Loucy (cell line): ENCODE data around the gene CAST.

Source experiments
- H2AFZ ChIP-seq: fragments of 200-600 bp; sonication (generic); 2 replicates; pipeline ENCODE4 v1.6.0; 2016; ENCODE audit warnings: antibody characterized with exemption, mild to moderate bottlenecking, low read length, moderate library complexity
- H3F3A ChIP-seq: fragments of 200-600 bp; 2 replicates; pipeline ENCODE4 v1.6.0; 2016; ENCODE audit warnings: antibody characterized with exemption, low read depth, mild to moderate bottlenecking
- H3K27me3 ChIP-seq: fragments of 200-600 bp; sonication (generic); 2 replicates; pipeline ENCODE4 v1.6.1; 2014; ENCODE audit warnings: low read length, mild to moderate bottlenecking; ENCODE audit not compliant: insufficient read depth, poor library complexity, severe bottlenecking
- H3K36me3 ChIP-seq: fragments of 200-600 bp; sonication (generic); 2 replicates; pipeline ENCODE4 v1.6.1; 2016; ENCODE audit warnings: low read length; ENCODE audit not compliant: insufficient read depth
- H3K4me1 ChIP-seq: fragments of 200-600 bp; sonication (generic); 2 replicates; pipeline ENCODE4 v1.5.1; 2014; ENCODE audit warnings: low read length, mild to moderate bottlenecking; ENCODE audit not compliant: insufficient read depth, poor library complexity, severe bottlenecking
- H3K4me2 ChIP-seq: fragments of 200-600 bp; sonication (generic); 2 replicates; pipeline ENCODE4 v1.6.0; 2014; ENCODE audit warnings: antibody characterized with exemption, low read length, low read depth, mild to moderate bottlenecking; ENCODE audit not compliant: poor library complexity, severe bottlenecking
- H3K4me3 ChIP-seq: fragments of 200-600 bp; sonication (generic); 2 replicates; pipeline ENCODE4 v1.5.1; 2014; ENCODE audit warnings: low read length, mild to moderate bottlenecking, mixed read lengths; ENCODE audit not compliant: poor library complexity, severe bottlenecking
- H3K79me2 ChIP-seq: fragments of 200-600 bp; sonication (generic); 2 replicates; pipeline ENCODE4 v1.6.1; 2014; ENCODE audit warnings: low read length; ENCODE audit not compliant: insufficient read depth
- H3K9ac ChIP-seq: fragments of 200-600 bp; sonication (generic); 2 replicates; pipeline ENCODE4 v1.6.0; 2014; ENCODE audit warnings: mild to moderate bottlenecking, low read depth, low read length, moderate library complexity; ENCODE audit not compliant: poor library complexity, severe bottlenecking
- H3K9me2 ChIP-seq: fragments of 200-600 bp; sonication (generic); replicated peaks from 2 replicates; pipeline ENCODE4 v1.6.1; 2016; ENCODE audit warnings: low read depth, low read length, mixed read lengths
- H3K9me3 ChIP-seq: fragments of 200-600 bp; sonication (generic); 2 replicates; pipeline ENCODE4 v1.6.1; 2014; ENCODE audit warnings: mild to moderate bottlenecking, antibody characterized with exemption, low read length, low read depth; ENCODE audit not compliant: insufficient read depth
- H4K20me1 ChIP-seq: fragments of 200-600 bp; sonication (generic); 2 replicates; pipeline ENCODE4 v1.6.0; 2014; ENCODE audit warnings: antibody characterized with exemption, low read length, mild to moderate bottlenecking; ENCODE audit not compliant: insufficient read depth, poor library complexity, severe bottlenecking
- CTCF ChIP-seq: fragments of 200-600 bp; sonication (generic); conservative IDR thresholded peaks from 2 replicates; pipeline ENCODE4 v1.5.1; 2014; ENCODE audit warnings: mild to moderate bottlenecking, antibody characterized with exemption, low read length
- EZH2phosphoT487 ChIP-seq: fragments of 200-600 bp; IDR thresholded peaks from 2 replicates; pipeline ENCODE4 v1.6.1; 2018; ENCODE audit warnings: antibody characterized with exemption, mild to moderate bottlenecking, moderate library complexity, borderline replicate concordance

The CAST gene

GRCh38 chr5:96649251-96649662 lies 12.9 kb upstream of the CAST start:
- no peaks in the 10 kb centered on the region for H3K9me2 ChIP-seq
- no peaks in the 10 kb centered on the region for H3K36me3 ChIP-seq
- H3K4me2 ChIP-seq: no peak overlapping the region
- H3F3A ChIP-seq: no peaks in the 10 kb centered on the region
- H3K4me1 ChIP-seq: peaks cover 13% of the 10 kb centered on the region
- H3K9ac ChIP-seq: no peak overlapping the region
- H3K9me3 ChIP-seq: no peaks in the 10 kb centered on the region
- no peaks in the 10 kb centered on the region for H4K20me1 ChIP-seq
- no peak overlapping the region for H3K4me3 ChIP-seq
- no peaks in the 10 kb centered on the region for H3K79me2 ChIP-seq
- no peaks in the 10 kb centered on the region for H3K27me3 ChIP-seq
- no peak overlapping the region for H2AFZ ChIP-seq
- TF ChIP-seq CTCF: no peak
- no peak for TF ChIP-seq EZH2phosphoT487

- no peak overlapping the region for H3K4me2 ChIP-seq
- H3K4me3 ChIP-seq: no peak overlapping the region
- H3K36me3 ChIP-seq: no peaks in the 10 kb centered on the region
- no peak overlapping the region for H3K9ac ChIP-seq
- H3K79me2 ChIP-seq: no peaks in the 10 kb centered on the region
- H3K9me2 ChIP-seq: no peaks in the 10 kb centered on the region
- H4K20me1 ChIP-seq: no peaks in the 10 kb centered on the region
- H3K4me1 ChIP-seq: peaks cover 13% of the 10 kb centered on the region
- TF ChIP-seq CTCF: no peak
- no peak for TF ChIP-seq EZH2phosphoT487
- H3K9me3 ChIP-seq: no peaks in the 10 kb centered on the region
- no peak overlapping the region for H2AFZ ChIP-seq
- H3F3A ChIP-seq: no peaks in the 10 kb centered on the region
- H3K27me3 ChIP-seq: no peaks in the 10 kb centered on the region
Measured at GRCh38 chr5:96649681-96650540, 12.3 kb upstream of the CAST start.

- H3K27me3 ChIP-seq: no peaks in the 10 kb centered on the region
- peaks cover 25% of the 10 kb centered on the region for H3K4me1 ChIP-seq
- H4K20me1 ChIP-seq: no peaks in the 10 kb centered on the region
- no peak for TF ChIP-seq CTCF
- no peak for TF ChIP-seq EZH2phosphoT487
- no peaks in the 10 kb centered on the region for H3K36me3 ChIP-seq
- H3F3A ChIP-seq: no peaks in the 10 kb centered on the region
- H3K4me2 ChIP-seq: no peak overlapping the region
- no peak overlapping the region for H2AFZ ChIP-seq
- H3K9ac ChIP-seq: no peak overlapping the region
- H3K9me2 ChIP-seq: no peaks in the 10 kb centered on the region
- H3K4me3 ChIP-seq: no peak overlapping the region
- H3K9me3 ChIP-seq: no peaks in the 10 kb centered on the region
- no peaks in the 10 kb centered on the region for H3K79me2 ChIP-seq
Measured at GRCh38 chr5:96651047-96651446, 11.1 kb upstream of the CAST start.
